NCI-H774 (cell line): Measurements from ENCODE around the gene PEX5.
A peak's percentile ranks its signal among the peaks of the same experiment; 100 is the strongest.
"Not testable (repeated sequence)": the region's sequence is repeated elsewhere in the genome, so short reads cannot be mapped to it uniquely, and the experiment has no call there.

ENCODE experiments used
- DNase-seq: peaks from one replicate; lab custom pipeline; 2025; lab: John Stamatoyannopoulos, UW

Gene PEX5

GRCh38 chr12:7213745-7214144, 24.3 kb downstream of the PEX5 start:
- not testable (repeated sequence) for DNase-seq

- DNase-seq = no peak
Measured at GRCh38 chr12:7217475-7218069, 28.1 kb downstream of the PEX5 start.

- peak; percentile 74 for DNase-seq
Measured at GRCh38 chr12:7219599-7220243, 30.2 kb downstream of the PEX5 start.

- DNase-seq = no peak
Measured at GRCh38 chr12:7221486-7221885, 32.0 kb downstream of the PEX5 start.

DNA sequence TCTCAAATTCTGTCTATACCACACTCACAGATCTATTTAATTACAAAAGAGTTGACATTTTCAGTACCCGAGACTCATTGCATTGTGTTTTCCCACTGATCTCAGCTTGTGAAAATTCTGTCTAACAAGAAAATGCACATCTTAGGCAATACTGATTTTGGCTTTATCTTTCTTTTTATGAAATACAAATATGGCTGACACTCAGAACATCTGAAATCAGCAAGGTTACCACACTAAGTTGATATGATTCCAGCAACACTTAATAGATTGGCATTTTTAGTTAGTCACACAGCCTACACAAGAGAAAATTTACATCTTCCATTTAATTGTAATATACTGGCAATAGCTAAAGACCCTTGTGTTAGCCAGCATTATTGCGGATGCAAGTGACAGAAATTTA, 40.3 kb downstream of the PEX5 start:
- DNase-seq = no peak

DNA sequence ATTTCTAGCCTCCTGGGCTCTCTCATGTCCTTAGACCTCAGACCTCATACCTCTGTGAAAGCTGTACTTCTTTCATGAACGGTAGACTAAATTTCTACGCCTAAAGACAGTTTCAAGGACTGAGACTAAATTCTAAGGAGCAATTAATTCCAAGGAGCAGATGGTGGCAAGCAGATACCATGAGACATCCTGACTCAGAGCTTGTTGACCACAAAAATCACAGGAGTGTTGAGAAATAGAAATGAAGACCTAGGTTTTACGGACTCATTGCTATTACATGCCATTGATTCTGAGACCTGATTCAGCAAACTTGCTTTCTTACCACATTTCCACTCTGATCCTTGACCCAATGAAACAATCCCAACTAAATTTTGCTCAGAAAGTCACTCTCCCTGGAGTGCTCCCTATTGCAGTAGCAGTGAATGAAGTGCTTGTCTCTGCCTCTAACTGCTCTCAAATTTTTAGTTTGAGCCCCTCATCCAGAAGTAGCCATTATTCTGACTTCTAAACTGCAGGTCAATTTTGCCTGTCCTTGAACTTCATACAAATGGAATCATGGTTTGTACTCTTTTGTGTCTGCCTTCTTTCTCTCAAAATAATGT, 52.0 kb downstream of the PEX5 start:
- no peak for DNase-seq

- DNase-seq = no peak
Measured at GRCh38 chr12:7242176-7243101, 53.0 kb downstream of the PEX5 start.

GRCh38 chr12:7251328-7251996, 62.0 kb downstream of the PEX5 start:
- DNase-seq = peak; percentile 3

DNA sequence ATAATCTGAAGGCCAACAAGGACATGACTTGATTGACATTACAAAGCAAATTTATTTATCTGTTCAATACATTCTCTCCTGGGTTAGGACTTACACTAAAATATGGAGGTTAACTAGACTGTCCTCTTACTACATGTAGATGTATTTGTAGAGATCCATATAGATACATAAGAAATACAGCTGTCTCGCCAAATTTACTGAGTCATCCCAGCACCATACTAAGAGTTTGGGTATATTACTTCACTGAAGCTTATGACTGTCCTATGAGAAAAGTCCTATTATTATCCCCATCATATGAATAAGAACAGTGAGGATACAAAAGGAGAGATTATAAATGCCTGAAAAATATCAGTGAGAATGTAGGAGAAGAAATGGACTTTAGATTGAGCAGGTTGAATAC, 69.6 kb downstream of the PEX5 start:
- no peak for DNase-seq
